GM19463 (cell line): ENCODE measurements around the gene TOR2A.

ENCODE experiments used
- ATAC-seq: cut with Tn5 transposase; IDR thresholded peaks from one replicate; pipeline ENCODE4 v1.9.1; 2021; ENCODE audit warnings: mild to moderate bottlenecking, moderate library complexity; ENCODE audit not compliant: unreplicated experiment

TOR2A gene

GRCh38 chr9:127700594-127701255, 34.4 kb downstream of the TOR2A start:
- no peak for ATAC-seq

GRCh38 chr9:127700140-127700539, 35.0 kb downstream of the TOR2A start:
- no peak for ATAC-seq

- ATAC-seq = peak; percentile 88
Observed at GRCh38 chr9:127698985-127699670, 36.0 kb downstream of the TOR2A start.

GRCh38 chr9:127698386-127698785, 36.7 kb downstream of the TOR2A start:
- ATAC-seq = no peak

GRCh38 chr9:127697575-127697974, 37.5 kb downstream of the TOR2A start:
- no peak for ATAC-seq

DNA sequence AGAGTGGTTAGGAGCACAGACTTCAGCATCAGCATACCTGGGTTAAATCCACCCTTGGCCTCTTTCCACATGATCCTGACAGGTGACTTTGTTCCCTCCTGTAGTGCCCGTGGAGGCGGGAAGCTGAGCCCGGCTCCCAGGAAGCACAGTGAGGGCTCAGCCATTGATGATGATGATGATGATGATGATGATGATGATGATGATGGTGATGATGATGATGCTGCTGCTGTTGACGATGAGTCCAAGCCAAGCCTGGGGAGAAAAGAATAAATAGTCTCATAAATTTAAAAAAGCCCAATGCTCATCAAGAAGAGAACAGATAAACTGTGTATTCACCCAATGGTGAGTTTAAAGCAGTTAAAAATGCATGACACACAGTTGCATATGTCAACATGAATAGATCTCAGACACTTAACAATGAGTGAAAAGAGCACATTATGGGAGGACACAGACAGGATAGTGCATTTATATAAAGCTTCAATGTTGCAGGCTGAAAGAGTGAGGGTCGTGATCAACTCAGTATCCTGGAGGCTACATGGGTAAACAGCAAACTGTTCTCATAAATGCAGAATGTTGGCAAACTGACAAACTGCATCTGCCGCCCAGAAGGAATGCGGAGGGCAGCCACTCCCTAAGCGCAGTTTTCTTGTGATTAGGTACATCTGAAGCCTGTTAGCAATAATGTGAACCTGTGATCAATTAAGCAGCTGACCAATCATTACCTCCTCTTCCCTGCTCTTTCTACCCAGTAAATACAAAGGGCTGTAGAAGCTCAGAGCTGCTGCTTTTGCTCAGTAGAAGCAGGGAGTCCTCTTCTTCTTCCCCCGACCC, 40.0 kb downstream of the TOR2A start:
- no peak for ATAC-seq

DNA sequence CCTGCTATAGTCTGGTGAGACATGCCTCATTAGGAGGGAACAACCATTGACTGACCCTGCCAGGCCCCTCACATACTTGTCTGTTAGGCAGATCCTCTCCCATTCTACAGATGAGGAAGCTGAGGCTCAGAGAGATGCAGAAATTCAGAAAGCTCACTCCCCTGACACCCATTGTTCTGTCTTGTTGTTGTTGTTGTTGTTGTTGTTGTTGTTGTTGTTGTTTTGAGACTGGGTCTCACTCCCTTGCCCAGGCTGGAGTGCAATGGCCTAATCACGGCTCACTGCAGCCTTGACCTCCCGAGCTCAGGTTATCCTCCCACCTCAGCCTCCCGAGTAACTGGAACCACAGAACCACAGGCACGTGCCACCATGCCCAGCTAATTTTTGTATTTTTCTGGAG, 41.4 kb downstream of the TOR2A start:
- no peak for ATAC-seq

DNA sequence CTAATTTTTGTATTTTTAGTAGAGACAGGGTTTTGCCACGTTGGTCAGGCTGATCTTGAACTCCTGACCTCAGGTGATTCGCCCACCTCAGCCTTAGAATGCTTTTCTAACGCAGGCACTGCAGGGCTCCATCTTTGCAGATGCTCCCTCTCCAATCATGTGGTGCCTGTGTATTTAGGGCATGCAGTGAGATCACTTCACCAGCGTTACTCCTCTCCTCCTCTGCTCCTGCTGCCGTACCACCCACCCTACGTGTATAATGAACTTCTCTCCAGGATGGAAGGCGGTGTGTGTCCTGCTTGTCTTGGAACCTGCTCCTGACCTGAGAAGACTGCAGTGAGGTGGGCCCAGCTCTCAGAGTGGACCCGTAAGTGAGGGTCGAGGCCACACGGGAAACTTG, 42.0 kb downstream of the TOR2A start:
- no peak for ATAC-seq

DNA sequence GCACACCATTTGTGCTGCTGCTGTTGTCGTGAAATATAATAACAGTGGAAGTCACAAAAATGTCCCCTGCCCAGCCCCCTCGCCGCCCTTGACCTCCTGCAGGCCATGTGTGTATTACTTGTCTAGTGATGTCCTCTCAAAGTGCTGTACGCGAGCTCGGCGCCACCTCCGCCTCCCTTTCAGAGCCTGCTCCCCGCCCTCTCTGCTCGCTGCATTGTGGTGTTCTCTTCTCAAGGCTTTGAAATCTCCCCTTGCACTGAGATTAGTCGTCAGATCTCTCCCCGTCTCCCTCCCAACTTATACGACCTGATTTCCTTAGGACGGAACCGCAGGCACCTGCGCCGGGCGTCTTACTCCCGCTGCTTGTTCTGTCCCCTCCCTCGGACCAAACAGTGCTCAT, 43.0 kb downstream of the TOR2A start:
- no peak for ATAC-seq

DNA sequence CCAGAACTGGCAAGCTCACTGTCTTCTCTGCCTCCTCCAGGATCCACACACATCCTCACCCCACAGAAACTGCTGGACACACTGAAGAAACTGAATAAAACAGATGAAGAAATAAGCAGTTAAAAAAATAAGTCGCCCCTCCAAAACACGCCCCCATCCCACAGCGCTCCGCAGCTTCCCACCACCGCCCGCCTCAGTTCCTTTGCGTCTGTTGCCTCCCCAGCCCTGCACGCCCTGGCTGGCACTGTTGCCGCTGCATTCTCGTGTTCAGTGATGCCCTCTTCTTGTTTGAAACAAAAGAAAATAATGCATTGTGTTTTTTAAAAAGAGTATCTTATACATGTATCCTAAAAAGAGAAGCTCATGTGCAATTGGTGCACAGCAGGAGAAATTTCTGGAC, 44.4 kb downstream of the TOR2A start:
- no peak for ATAC-seq

GRCh38 chr9:127689329-127690000, 45.6 kb downstream of the TOR2A start:
- no peak for ATAC-seq

DNA sequence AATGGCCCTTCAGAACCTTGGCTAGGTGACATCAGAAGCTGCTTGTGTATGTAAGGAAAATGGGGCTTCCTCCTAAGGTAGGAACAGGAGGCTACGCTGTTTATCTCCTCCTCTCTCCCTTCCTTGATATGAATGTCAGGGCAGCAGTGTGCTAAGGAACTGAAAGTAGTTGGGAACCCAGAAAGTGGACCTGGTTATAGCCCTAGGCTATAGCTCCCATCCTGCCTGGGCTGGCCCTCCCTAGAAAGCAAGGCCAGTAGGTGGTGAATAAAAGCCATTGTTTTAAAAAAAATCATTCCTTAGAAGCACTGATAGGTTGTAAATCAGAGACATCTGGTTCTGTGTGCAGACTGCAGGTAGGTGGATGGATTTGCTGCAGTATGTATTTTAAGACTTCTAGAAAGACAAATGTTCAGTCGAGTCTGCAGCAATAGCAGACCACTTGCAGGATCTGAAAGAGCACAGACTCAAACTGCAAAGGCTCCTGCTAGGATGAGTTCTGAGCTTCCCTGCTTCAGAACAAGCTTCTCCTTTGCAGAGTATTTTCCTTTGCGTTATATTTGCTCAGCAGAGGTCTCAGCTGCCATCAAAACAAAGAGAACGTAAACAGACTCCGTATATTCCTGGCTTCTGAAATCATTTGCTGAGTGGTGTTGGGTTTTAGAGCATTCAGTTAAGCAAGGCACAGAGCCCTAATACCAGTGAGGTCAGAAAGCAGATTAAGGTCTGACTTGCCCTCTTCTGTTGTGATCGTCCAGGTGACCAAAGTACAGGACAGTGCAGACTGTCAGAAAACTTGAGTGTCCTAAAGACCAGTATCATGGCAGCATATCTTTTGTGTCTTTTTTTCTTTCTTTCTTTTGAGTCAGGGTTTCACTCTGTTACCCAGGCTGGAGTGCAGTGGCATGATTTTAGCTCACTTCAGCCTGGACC, 48.4 kb downstream of the TOR2A start:
- no peak for ATAC-seq

DNA sequence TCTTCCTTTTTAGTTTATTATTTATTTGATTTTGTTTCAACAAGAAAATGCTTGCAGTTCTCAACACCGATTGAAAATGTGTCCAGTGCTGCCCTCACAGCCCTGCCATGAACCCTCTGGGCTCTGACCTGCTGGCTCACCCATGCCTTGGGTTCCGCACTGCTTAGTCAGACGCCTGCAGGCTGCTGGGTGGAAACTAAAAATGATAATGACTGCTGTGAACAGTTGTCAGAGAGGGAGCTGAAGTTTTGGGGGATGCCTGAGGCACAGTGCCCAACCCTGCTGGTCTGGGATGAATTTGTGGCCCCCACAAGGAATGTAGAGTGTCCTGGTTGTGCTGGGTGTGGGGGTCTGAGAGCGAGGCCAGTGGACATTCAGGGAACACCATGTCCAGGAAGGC, 50.5 kb downstream of the TOR2A start:
- no peak for ATAC-seq

GRCh38 chr9:127683723-127684122, 51.4 kb downstream of the TOR2A start:
- ATAC-seq = no peak

DNA sequence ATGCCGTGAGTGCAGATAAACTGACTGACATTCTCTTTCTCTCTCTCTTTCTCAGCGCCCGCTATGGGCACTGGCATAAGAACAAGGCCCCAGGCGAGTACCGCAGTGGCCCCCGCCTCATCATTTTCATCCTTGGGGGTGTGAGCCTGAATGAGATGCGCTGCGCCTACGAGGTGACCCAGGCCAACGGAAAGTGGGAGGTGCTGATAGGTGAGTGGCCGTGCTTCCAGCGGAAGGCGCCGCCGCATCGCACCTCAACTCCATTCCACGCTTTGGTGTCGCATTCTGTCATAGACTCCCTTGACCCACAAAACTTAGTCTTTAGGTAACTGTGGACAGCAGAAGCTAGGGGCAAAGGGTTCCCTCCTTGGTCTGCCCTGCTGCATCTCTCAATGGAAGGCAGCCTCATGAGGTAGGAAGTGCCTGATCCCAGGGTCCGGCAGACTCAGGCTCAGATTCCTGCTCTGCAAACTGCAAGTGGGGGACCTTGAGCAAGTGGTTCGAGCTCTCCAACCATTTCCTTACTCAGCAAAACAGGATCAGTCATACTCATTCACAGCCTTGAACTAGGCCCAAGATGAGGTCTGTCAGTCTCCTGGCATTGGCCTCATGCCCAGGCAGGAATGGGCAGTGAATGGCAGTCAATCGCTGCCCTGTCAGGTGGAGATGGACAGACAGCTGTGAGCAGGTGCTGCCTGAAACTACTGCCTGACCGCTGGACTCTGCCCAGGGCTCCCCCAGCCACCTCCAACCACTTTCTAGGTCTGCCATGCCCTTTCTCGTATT, 52.5 kb downstream of the TOR2A start:
- ATAC-seq = no peak
